Upper lobe of right lung (tissue), 1 donor: ENCODE results near the gene INA. TPM values are rescaled to one million over a fixed set of nuclear protein-coding genes. Genes with fewer than 3 reads are reported as not detected.
"Not testable (repeated sequence)": the region's sequence is repeated elsewhere in the genome, so short reads cannot be mapped to it uniquely, and the experiment has no call there.

Experiments
- ATAC-seq: fragments of 200-7000 bp; cut with Tn5 transposase; one replicate; pipeline ENCODE4 v1.9.1; 2020; ENCODE audit warnings: mild to moderate bottlenecking, moderate library complexity
- DNase-seq: peaks from one replicate; pipeline ENCODE4 v3.0.0-alpha.2; 2020
- H3K27ac ChIP-seq: fragments of 200-600 bp; one replicate; pipeline ENCODE4 v1.8.0; 2022
- H3K27me3 ChIP-seq: fragments of 200-600 bp; one replicate; pipeline ENCODE4 v1.8.0; 2022; ENCODE audit warnings: mild to moderate bottlenecking
- H3K36me3 ChIP-seq: fragments of 200-600 bp; one replicate; pipeline ENCODE4 v1.8.0; 2022
- H3K4me1 ChIP-seq: fragments of 200-600 bp; one replicate; pipeline ENCODE4 v1.8.0; 2022
- H3K4me3 ChIP-seq: fragments of 200-600 bp; one replicate; pipeline ENCODE4 v1.8.0; 2022; ENCODE audit warnings: mild to moderate bottlenecking
- H3K9me3 ChIP-seq: fragments of 200-600 bp; one replicate; pipeline ENCODE4 v1.8.0; 2022
- intact Hi-C: fragments of 100-400 bp; cut with DNase I; formaldehyde crosslinking; loops from one replicate; pipeline ENCODE4 v1.11.0; 2022
- total RNA-seq: library from RNA; stranded (reverse); fragmentation: NEBNext Ultra II Directional; extraction: Animal tissue kit (Norgen Biotek cat#: 25700); gene quantifications from one replicate; pipeline ENCODE4 v1.2.1, GENCODE V29; 2021
- TF ChIP-seq, protein P1 (sequence below): fragments of 200-600 bp; IDR thresholded peaks from one replicate; pipeline ENCODE4 v1.8.0; 2022; ENCODE audit warnings: antibody characterized with exemption
- donor health status: DM: no; HTN: yes; CAD: no; lungs with severe emphysema.

The INA gene
- total RNA-seq, 1 donor from 2014 or later: not detected

DNA sequence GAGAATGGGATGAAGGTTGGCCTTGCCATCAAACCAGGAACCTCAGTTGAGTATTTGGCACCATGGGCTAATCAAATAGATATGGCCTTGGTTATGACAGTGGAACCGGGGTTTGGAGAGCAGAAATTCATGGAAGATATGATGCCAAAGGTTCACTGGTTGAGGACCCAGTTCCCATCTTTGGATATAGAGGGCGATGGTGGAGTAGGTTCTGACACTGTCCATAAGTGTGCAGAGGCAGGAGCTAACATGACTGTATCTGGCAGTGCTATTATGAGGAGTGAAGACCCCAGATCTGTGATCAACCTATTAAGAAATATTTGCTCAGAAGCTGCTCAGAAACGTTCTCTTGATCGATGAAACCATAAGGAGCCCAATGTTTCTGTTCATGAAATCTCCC lies 30.6 kb upstream of the INA start:
- Histone ChIP-seq H3K4me3 (no peak overlapping the region), H3K36me3 (no peaks in the 10 kb centered on the region), H3K27me3 (no peaks in the 10 kb centered on the region), H3K4me1 (peaks cover 9% of the 10 kb centered on the region), H3K27ac (no peak overlapping the region), H3K9me3 (no peaks in the 10 kb centered on the region)
- intact Hi-C loops: loop anchor here (10.0 kb wide), 1 partner anchor 332 kb away; the partner anchor contains the start of gene CNNM2
- TF ChIP-seq, protein P1, sequence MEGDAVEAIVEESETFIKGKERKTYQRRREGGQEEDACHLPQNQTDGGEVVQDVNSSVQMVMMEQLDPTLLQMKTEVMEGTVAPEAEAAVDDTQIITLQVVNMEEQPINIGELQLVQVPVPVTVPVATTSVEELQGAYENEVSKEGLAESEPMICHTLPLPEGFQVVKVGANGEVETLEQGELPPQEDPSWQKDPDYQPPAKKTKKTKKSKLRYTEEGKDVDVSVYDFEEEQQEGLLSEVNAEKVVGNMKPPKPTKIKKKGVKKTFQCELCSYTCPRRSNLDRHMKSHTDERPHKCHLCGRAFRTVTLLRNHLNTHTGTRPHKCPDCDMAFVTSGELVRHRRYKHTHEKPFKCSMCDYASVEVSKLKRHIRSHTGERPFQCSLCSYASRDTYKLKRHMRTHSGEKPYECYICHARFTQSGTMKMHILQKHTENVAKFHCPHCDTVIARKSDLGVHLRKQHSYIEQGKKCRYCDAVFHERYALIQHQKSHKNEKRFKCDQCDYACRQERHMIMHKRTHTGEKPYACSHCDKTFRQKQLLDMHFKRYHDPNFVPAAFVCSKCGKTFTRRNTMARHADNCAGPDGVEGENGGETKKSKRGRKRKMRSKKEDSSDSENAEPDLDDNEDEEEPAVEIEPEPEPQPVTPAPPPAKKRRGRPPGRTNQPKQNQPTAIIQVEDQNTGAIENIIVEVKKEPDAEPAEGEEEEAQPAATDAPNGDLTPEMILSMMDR: no peak
- no peak for DNase-seq
- ATAC-seq: no peak

DNA sequence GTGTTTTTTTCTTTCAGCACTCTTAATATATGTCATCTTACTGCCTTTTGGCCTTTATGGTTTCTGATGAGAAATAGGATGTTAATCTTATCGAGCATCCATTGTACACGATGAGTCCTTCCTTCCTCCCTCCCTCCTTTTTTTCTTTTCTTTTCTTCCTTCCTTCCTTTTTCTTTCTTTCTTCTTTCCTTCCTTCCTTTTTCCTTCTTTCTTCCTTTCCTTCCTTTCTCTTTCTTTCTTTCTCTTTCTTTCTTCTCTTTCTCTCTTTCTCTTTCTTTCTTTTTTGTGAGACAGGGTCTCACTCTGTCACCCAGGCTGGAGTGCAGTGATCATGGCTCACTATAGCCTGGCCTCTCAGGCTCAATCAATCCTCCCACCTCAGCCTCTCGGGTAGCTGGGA lies 22.8 kb upstream of the INA start:
- TF ChIP-seq, protein P1: no peak
- H3K4me3 ChIP-seq: no peak overlapping the region
- intact Hi-C loops: loop anchor here (10.0 kb wide), 1 partner anchor 179 kb away; no protein-coding TSS in a partner anchor
- no peak overlapping the region for H3K27ac ChIP-seq
- DNase-seq: no peak
- H3K27me3 ChIP-seq: no peaks in the 10 kb centered on the region
- ATAC-seq: no peak
- H3K36me3 ChIP-seq: no peaks in the 10 kb centered on the region
- no peaks in the 10 kb centered on the region for H3K4me1 ChIP-seq
- no peaks in the 10 kb centered on the region for H3K9me3 ChIP-seq

DNA sequence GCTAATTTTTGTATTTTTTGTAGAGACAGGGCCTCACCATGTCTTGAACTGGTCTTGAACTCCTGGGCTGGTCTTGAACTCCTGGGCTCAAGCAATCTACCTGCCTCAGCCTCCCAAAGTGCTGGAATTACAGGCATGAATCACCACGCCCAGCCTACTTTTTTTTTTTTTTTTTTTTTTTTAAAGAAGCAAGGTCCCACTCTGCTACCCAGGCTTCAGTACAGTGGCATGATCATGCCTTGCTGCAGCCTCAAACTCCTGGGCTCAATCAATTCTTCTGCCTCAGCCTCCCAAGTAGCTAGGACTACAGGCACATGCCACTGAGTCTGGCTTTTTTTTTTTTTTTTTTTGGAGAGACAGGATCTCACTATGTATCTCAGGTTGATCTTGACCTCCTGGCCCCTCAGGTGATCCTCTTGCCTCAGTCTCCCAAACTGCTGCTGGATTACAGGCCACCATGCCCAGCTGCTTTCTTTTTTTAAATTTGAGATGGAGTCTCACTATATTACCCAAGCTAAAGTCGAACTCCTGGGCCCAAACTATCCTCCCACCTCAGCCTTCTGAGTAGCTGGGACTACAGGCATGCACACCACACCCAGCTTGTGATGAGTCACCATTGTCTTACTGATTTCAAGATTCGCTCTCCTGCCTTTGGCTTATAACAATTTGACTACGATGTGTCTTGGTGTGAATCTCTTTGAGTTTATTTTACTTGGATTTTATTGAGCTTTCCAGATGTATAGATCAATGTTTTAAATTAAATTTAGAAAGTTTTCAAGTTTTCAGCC lies 22.2 kb upstream of the INA start:
- DNase-seq (no peak), ATAC-seq (no peak)
- no peak overlapping the region for H3K27ac ChIP-seq
- no peaks in the 10 kb centered on the region for H3K36me3 ChIP-seq
- TF ChIP-seq, protein P1: no peak
- intact Hi-C loops: loop anchor here (10.0 kb wide), 1 partner anchor 180 kb away; no protein-coding TSS in a partner anchor
- no peaks in the 10 kb centered on the region for H3K4me1 ChIP-seq
- H3K4me3 ChIP-seq: no peak overlapping the region
- H3K9me3 ChIP-seq: no peaks in the 10 kb centered on the region
- no peaks in the 10 kb centered on the region for H3K27me3 ChIP-seq

DNA sequence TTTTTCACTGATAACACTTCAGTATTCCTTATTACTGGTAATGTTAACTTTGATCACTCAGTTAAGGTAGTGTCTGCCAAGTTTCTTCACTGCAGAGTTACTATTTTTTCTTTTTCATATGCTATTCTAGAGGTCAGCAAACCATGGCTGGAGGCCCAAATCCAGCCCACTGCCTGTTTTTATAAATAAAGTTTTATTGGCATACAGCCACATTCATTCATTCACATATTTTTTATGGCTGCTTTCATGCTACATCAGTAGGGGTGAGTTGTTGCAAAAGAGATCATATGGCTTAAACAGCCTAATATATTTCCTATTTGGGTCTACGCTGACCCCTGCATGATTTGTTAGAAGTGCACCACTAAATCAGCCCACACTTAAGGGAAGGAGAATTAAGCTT lies 20.3 kb upstream of the INA start:
- no peaks in the 10 kb centered on the region for H3K36me3 ChIP-seq
- intact Hi-C loops: loop anchor here (10.0 kb wide), 1 partner anchor 182 kb away; no protein-coding TSS in a partner anchor
- no peaks in the 10 kb centered on the region for H3K4me1 ChIP-seq
- no peak overlapping the region for H3K27ac ChIP-seq
- H3K9me3 ChIP-seq: no peaks in the 10 kb centered on the region
- TF ChIP-seq, protein P1: no peak
- no peaks in the 10 kb centered on the region for H3K27me3 ChIP-seq
- no peak for ATAC-seq
- no peak overlapping the region for H3K4me3 ChIP-seq
- no peak for DNase-seq

DNA sequence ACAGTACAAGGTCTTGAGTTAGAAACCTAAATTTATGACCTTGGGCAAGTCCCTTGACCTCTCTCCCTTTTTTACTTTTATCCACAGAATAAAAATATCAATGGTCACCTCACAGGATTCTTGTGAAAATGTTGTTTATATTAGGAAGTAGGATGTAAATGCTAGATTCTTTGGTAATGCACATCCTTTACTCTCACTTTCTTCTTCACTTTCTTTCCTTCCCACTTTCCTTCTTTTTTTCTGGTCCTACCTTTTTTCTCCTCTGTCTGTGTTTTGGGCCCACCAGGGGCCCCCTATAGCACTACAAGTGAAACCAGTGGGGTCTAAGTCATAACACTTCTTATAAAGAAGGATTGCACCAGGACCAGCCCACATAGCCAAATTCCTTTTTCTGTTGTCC lies 19.1 kb upstream of the INA start:
- DNase-seq (no peak), ATAC-seq (no peak)
- no peak overlapping the region for H3K4me3 ChIP-seq
- H3K4me1 ChIP-seq: no peaks in the 10 kb centered on the region
- no peaks in the 10 kb centered on the region for H3K36me3 ChIP-seq
- no peak overlapping the region for H3K27ac ChIP-seq
- TF ChIP-seq, protein P1: no peak
- no peaks in the 10 kb centered on the region for H3K9me3 ChIP-seq
- intact Hi-C loops: loop anchor here (10.0 kb wide), 1 partner anchor 183 kb away; no protein-coding TSS in a partner anchor
- no peaks in the 10 kb centered on the region for H3K27me3 ChIP-seq

DNA sequence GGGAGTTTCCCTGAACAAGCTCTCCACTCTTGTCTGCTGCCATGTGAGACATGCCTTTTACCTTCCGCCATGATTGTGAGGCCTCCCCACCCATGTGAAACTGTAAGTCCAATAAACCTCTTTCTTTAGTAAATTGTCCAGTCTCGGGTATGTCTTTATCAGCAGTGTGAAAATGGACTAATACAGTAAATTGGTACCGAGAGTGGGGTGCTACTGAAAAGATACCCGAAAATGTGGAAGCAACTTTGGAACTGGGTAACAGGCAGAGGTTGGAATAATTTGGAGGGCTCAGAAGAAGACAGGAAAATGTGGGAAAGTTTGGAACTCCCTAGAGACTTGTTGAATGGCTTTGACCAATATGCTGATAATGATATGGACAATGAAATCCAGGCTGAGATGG lies 18.0 kb upstream of the INA start:
- H3K27ac ChIP-seq, H3K4me3 ChIP-seq, H3K4me1 ChIP-seq, H3K27me3 ChIP-seq, ATAC-seq, H3K36me3 ChIP-seq, DNase-seq, H3K9me3 ChIP-seq: not testable (repeated sequence)
- intact Hi-C loops: loop anchor here (10.0 kb wide), 1 partner anchor 184 kb away; no protein-coding TSS in a partner anchor
